Effector memory CD8-positive, alpha-beta T cell (primary cell): ENCODE data around the gene PLEKHA3.
"Not testable (repeated sequence)": the region's sequence is repeated elsewhere in the genome, so short reads cannot be mapped to it uniquely, and the experiment has no call there.

Experiments used
- ATAC-seq: fragments of 150-1000 bp; cut with Tn5 transposase; replicated peaks from 2 replicates; pipeline ENCODE4 v1.10.0; 2021; ENCODE audit warnings: mild to moderate bottlenecking, moderate library complexity
- DNase-seq, 3 experiments: peaks; one replicate each; pipeline ENCODE4 v3.0.0; 2021
- H3K27ac Mint-ChIP-seq, 2 donors: one replicate each; pipeline ENCODE4 v1.8.0; 2022; ENCODE audit warnings: mild to moderate bottlenecking in 2 of 2, mixed read lengths in 2 of 2, moderate library complexity in 2 of 2
- H3K27me3 Mint-ChIP-seq, 2 donors: one replicate each; pipeline ENCODE4 v1.8.0; 2022; ENCODE audit warnings: mixed read lengths in 2 of 2
- H3K36me3 Mint-ChIP-seq: one replicate; pipeline ENCODE4 v1.8.0; 2022; ENCODE audit warnings: mild to moderate bottlenecking, moderate library complexity, mixed read lengths; ENCODE audit not compliant: insufficient read depth
- H3K4me1 Mint-ChIP-seq, 2 donors: one replicate each; pipeline ENCODE4 v1.8.0; 2022; ENCODE audit warnings: low read depth in 2 of 2, mixed read lengths in 2 of 2
- H3K4me3 Mint-ChIP-seq, 2 donors: one replicate each; pipeline ENCODE4 v1.8.0; 2022; ENCODE audit warnings: mild to moderate bottlenecking in 2 of 2, mixed read lengths in 2 of 2, moderate library complexity in 2 of 2
- H3K9me3 Mint-ChIP-seq, 2 donors: one replicate each; pipeline ENCODE4 v1.8.0; 2022; ENCODE audit warnings: mixed read lengths in 2 of 2

Gene PLEKHA3

DNA sequence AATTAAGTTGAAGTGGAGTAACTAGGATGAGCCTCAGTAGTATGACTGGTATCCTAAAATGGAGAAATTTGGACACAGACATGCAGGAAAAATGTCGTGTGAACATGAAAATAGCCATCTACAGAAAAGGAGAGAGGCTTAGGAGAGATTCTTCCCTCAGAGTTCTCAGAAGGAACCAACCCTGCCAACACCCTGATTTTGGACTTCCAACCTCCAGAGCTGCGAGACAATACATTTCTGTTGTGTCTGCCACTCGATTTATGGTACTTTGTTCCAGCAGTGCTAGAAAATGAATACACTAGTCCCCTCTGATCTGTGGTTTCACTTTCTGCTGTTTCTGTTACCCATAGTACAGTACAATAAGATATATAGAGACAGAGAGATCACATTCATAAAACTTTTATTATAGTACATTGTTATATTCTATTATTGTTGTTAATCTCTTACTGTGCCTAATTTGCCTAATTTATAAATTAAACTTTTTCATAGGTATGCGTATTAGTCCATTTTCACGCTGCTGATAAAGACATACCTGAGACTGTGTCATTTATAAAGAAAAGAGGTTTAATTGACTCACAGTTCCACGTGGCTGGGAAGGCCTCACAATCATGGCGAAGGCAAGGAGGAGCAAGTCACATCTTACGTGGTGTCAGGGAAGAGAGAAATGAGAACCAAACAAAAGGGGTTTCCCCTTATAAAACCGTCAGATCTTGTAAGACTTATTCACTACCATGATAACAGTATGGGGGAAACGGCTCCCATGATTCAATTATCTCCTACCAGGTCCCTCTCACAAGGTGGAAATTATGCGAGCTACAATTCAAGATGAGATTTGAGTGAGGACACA is 41.3 kb downstream of the PLEKHA3 start:
- H3K4me1 Mint-ChIP-seq, result peaks cover 13 to 14% of the 10 kb centered on the region in 2 donors
- DNase-seq (no peak), ATAC-seq (no peak)
- no peaks in the 10 kb centered on the region for H3K27me3 Mint-ChIP-seq
- H3K27ac Mint-ChIP-seq, result peak overlapping the region; percentile 4 to 59
- peaks cover 4% of the 10 kb centered on the region for H3K36me3 Mint-ChIP-seq
- H3K4me3 Mint-ChIP-seq, result no peak overlapping the region
- no peaks in the 10 kb centered on the region for H3K9me3 Mint-ChIP-seq

DNA sequence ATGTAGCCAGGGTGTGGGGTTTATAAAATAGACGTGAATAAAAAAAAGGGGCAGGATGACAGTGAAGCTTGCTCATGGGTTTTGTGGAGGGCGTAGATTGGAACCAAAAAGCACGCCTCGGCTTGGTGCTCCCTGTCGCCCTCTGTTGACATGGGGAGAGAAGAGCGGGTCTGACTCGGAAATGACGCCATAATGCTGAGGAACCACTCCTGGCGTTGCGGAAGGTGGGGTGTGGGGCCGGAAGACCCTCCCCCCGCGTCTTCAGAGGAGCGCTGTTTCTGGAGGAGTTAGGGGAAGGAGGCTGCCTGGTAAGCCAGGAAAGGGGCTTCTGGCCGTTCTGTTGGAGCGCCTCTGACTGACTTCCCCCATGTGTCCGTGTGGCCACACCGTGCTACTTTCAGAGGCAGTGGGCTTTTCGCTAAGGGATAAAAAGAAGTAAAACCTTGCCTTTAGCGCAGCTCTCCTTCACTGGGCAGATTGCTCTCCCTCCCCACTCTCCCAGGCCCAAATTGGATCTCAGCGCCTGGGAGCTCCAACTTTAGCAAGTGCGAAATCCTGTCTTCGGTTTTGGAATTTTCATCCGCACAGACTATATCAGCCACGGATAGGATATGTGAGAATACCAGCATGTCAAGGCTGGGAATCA is 42.8 kb downstream of the PLEKHA3 start:
- DNase-seq (peak; percentile 78 to 84 (median 80)), ATAC-seq (peak; percentile 99)
- Mint-ChIP-seq H3K9me3 (no peaks in the 10 kb centered on the region), H3K4me1 (peaks cover 15 to 17% of the 10 kb centered on the region in 2 donors), H3K36me3 (peaks cover 4% of the 10 kb centered on the region), H3K27ac (peak overlapping the region; percentile 83 to 94), H3K4me3 (peak overlapping the region; percentile 89 to 92), H3K27me3 (no peaks in the 10 kb centered on the region)

DNA sequence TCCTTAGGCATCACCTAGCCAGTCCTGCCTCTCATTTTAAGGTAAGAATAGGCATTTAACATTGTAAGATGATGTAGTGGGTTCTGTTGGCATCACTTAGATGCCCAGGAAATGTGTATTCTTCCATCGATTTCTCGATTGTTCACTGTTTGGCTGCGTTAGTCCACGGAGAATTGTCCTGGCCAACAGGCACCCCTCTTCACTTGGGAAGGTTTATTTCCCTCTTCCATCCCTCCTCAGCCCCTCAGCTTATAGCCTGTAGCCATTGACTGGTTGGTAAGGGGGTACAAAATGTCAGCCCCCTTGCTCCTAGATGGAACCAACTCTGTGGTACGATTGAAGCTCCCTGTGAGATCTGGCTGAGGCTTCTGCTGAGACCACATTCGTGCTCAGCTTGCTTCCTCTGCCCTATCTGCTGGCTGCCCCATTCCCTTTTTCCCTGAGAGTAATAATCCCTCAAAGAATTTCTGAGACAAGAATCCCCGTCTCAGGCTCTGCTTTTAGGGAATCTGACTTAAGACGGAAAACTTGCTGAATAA is 43.4 kb downstream of the PLEKHA3 start:
- peak; percentile 5 for ATAC-seq
- H3K27me3 Mint-ChIP-seq, result no peaks in the 10 kb centered on the region
- H3K4me3 Mint-ChIP-seq, result peak overlapping the region; percentile 89 to 92
- H3K36me3 Mint-ChIP-seq, result peaks cover 4% of the 10 kb centered on the region
- H3K4me1 Mint-ChIP-seq, result peaks cover 15 to 19% of the 10 kb centered on the region in 2 donors
- H3K27ac Mint-ChIP-seq, result peak overlapping the region; percentile 83 to 94
- H3K9me3 Mint-ChIP-seq, result no peaks in the 10 kb centered on the region
- no peak for DNase-seq

DNA sequence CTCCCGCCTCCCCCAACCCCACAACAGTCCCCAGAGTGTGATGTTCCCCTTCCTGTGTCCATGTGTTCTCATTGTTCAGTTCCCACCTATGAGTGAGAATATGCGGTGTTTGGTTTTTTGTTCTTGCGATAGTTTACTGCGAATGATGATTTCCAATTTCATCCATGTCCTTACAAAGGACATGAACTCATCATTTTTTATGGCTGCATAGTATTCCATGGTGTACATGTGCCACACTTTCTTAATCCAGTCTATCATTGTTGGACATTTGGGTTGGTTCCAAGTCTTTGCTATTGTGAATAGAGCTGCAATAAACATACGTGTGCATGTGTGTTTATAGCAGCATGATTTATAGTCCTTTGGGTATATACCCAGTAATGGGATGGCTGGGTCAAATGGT is 44.8 kb downstream of the PLEKHA3 start:
- not testable (repeated sequence) for H3K27me3 Mint-ChIP-seq, H3K4me3 Mint-ChIP-seq, ATAC-seq, DNase-seq, H3K36me3 Mint-ChIP-seq, H3K9me3 Mint-ChIP-seq, H3K27ac Mint-ChIP-seq
- H3K4me1 Mint-ChIP-seq, result peaks cover 15 to 19% of the 10 kb centered on the region in 2 donors

DNA sequence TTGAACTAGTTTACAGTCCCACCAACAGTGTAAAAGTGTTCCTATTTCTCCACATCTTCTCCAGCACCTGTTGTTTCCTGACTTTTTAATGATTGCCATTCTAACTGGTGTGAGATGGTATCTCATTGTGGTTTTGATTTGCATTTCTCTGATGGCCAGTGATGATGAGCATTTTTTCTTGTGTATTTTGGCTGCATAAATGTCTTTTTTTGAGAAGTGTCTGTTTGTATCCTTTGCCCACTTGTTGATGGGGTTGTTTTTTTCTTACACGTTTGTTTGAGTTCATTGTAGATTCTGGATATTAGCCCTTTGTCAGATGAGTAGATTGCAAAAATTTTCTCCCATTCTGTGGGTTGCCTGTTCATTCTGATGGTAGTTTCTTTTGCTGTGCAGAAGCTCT is 45.2 kb downstream of the PLEKHA3 start:
- H3K9me3 Mint-ChIP-seq, ATAC-seq, H3K27ac Mint-ChIP-seq, H3K36me3 Mint-ChIP-seq, H3K27me3 Mint-ChIP-seq, DNase-seq: not testable (repeated sequence)
- Mint-ChIP-seq H3K4me3 (peak overlapping the region in 1 of 2 donors; percentile 28), H3K4me1 (peaks cover 17 to 21% of the 10 kb centered on the region in 2 donors)

DNA sequence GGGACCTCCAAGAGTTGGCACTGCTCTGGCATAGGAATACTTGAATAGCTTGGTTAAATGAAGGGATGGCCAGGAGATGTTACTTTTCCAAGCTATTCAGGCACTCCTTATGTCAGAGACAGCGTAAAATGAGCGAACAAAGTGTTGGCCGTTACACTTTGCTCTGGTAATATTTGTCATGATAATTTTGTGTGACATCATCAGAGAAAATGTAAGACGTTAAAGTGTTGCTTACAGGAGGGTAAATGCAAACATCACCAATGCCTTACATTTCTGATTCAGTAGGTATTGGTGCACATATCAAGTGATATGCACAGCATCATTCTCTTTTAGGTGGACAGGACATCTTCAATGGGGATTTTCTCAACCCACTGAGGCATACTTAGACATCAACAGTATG is 46.0 kb downstream of the PLEKHA3 start:
- no peak for ATAC-seq
- no peak overlapping the region for H3K4me3 Mint-ChIP-seq
- H3K27me3 Mint-ChIP-seq, result no peaks in the 10 kb centered on the region
- H3K36me3 Mint-ChIP-seq, result peaks cover 4% of the 10 kb centered on the region
- no peak for DNase-seq
- no peak overlapping the region for H3K27ac Mint-ChIP-seq
- H3K9me3 Mint-ChIP-seq, result no peaks in the 10 kb centered on the region
- H3K4me1 Mint-ChIP-seq, result peaks cover 24 to 29% of the 10 kb centered on the region in 2 donors

DNA sequence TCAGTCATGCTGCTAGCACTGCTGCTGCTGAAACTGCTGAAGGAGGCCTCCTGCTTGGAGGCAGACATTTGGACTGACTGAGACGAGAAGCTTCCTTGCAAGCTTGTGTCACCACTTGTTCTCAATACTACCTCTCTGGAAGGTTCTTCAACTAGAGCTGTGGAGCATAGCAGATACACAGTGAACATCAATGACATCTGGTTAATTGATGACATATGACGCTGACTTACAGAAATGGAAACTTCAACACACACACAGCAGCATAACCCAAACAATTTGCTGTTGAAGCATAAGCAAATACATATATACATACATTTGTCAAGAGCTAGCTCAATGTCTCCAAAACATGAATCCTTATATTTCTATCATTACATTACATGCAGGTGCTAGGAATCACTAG is 47.3 kb downstream of the PLEKHA3 start:
- Mint-ChIP-seq H3K36me3 (peaks cover 12% of the 10 kb centered on the region), H3K27ac (no peak overlapping the region), H3K4me3 (no peak overlapping the region), H3K9me3 (no peaks in the 10 kb centered on the region), H3K27me3 (no peaks in the 10 kb centered on the region), H3K4me1 (peaks cover 26 to 29% of the 10 kb centered on the region in 2 donors)
- no peak for ATAC-seq
- DNase-seq, result no peak

DNA sequence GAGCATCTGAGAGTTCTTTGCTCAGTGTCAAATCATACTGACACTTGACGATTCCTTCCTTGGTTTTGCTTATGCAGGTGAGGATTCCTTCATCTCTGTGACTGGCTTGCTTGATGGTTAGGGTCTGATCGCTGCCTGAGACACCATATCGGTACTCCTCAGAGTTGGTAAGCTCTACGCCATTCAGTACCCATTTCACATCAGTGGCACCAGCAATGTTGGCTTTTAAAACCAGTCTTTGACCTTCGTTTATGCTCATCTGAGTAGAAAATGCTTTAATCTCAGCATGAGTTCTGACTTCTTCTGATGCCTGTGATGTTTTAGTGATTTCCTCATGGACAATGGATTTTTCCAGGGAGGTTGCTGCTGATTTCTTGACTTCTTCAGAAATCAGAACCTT is 48.4 kb downstream of the PLEKHA3 start:
- DNase-seq, result no peak

DNA sequence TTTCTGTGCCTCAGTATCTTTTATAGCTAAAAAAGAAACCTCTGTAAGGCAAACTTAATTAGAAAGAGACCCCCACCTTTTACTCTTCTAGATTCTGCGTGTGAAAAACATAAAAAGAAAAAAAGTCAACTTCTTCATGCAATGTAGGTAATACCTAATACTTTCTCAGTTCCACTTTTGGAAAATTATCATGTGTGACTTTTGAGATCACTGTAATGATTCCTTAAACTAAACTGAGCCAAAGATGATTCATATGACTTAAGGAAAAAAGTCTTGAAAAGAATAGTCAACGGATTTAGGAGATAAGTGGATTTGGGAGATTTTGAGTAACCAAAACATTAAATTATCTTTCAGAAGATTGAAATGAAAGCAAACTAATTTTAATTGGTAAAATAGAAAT is 48.9 kb downstream of the PLEKHA3 start:
- no peaks in the 10 kb centered on the region for H3K27me3 Mint-ChIP-seq
- ATAC-seq (no peak), DNase-seq (no peak)
- no peak overlapping the region for H3K27ac Mint-ChIP-seq
- H3K4me3 Mint-ChIP-seq, result no peak overlapping the region
- H3K9me3 Mint-ChIP-seq, result no peaks in the 10 kb centered on the region
- peaks cover 11% of the 10 kb centered on the region for H3K36me3 Mint-ChIP-seq
- H3K4me1 Mint-ChIP-seq, result peaks cover 23 to 24% of the 10 kb centered on the region in 2 donors

More for the DNA sequence above, 48.4 kb downstream of the PLEKHA3 start:
- Mint-ChIP-seq H3K4me1 (peaks cover 23 to 28% of the 10 kb centered on the region in 2 donors), H3K27me3 (no peaks in the 10 kb centered on the region), H3K27ac (no peak overlapping the region), H3K4me3 (no peak overlapping the region), H3K36me3 (peaks cover 11% of the 10 kb centered on the region), H3K9me3 (no peaks in the 10 kb centered on the region)
- no peak for ATAC-seq

DNA sequence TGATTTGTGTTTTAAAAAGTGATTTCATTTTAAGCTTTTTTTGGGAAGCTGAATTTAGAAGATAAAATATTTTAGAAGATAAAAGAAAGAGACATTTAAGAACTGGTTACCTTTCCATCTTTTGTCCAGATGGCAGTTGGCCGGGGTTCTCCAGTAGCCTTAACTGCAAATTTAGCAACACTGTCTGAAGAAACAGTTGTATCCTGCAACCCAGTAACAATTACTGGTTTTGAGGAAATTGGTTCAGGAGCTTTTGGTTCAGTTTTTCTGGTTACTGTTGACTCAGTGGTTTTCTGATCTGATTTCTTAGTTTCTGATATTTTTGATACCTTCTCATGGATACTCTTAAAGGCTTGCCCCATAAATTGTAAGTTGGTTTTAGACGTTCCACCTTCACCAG is 49.9 kb downstream of the PLEKHA3 start:
- Mint-ChIP-seq H3K36me3 (peaks cover 14% of the 10 kb centered on the region), H3K9me3 (no peaks in the 10 kb centered on the region), H3K4me3 (no peak overlapping the region), H3K4me1 (peaks cover 24 to 30% of the 10 kb centered on the region in 2 donors), H3K27ac (no peak overlapping the region), H3K27me3 (no peaks in the 10 kb centered on the region)
- ATAC-seq (no peak), DNase-seq (no peak)

DNA sequence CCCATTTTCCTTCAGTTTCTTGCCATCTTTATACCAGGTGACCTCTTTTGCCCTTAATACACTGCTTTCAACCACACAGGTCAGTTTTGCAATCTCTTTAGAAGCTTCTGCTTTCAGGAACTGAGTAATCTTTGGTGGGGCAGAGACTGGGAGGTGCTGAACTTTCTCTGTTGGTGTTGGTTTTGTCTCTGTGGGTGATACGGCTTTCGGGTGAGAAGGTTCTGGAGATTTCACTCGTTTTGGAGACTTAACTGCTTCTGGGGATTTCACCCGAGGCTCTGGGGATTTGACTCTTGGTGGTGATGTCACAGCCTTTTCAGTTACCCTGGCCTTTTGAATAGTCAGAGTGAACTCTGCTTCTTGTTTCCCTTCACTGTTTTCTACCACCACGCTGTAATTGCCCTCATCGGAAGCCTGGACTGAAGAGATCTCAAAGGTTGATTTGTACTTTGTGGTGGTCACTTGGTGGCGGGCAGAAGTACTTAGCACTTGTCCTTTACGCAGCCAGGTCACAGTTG is 50.4 kb downstream of the PLEKHA3 start:
- H3K4me3 Mint-ChIP-seq, result no peak overlapping the region
- ATAC-seq, result peak; percentile 26
- peaks cover 19% of the 10 kb centered on the region for H3K36me3 Mint-ChIP-seq
- H3K4me1 Mint-ChIP-seq, result peaks cover 21 to 26% of the 10 kb centered on the region in 2 donors
- DNase-seq, result no peak
- H3K9me3 Mint-ChIP-seq, result no peaks in the 10 kb centered on the region
- peak overlapping the region; percentile 42 to 49 for H3K27ac Mint-ChIP-seq
- H3K27me3 Mint-ChIP-seq, result no peaks in the 10 kb centered on the region

DNA sequence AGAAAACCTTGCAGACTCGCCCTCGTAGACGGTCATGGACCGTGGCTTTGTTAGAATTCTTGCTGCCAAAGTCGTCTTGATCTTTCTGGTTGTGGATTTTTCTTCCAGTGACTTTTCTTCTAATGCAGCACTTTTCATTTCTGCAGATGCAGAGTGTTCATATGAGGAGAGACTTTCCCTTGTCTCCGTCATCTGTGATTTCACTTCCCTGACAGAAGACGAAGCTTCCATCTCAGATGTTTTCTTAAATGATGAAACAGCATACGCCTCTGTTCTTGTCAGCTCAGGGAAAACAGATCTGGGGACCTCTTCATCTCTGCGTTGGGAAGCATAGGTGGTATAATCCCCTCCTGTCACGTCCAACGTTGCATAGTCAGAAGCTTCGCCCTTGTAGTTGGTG is 50.9 kb downstream of the PLEKHA3 start:
- Mint-ChIP-seq H3K4me3 (no peak overlapping the region), H3K9me3 (no peaks in the 10 kb centered on the region), H3K36me3 (peaks cover 19% of the 10 kb centered on the region), H3K4me1 (peaks cover 19 to 21% of the 10 kb centered on the region in 2 donors), H3K27me3 (no peaks in the 10 kb centered on the region), H3K27ac (peak overlapping the region; percentile 42 to 49)
- DNase-seq (no peak), ATAC-seq (no peak)

DNA sequence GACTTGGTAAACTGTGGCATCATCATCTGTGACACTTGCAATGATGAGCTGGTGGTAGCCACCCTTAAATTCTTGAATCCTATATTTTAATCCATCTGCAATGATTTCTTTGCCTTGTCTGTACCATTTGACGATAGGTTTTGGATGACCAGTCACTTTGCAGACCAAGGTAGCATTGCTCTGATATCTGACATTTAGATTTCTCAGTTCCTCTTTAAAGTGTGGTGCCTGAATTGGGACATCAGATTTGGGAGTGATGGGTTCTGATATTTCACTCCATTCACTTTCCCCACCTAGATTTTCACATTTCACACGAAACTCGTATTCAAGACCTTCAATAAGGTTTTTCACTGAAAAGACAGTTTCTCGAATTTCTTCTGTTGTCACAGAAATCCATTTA is 55.8 kb downstream of the PLEKHA3 start:
- no peak overlapping the region for H3K27ac Mint-ChIP-seq
- no peaks in the 10 kb centered on the region for H3K9me3 Mint-ChIP-seq
- peaks cover 30% of the 10 kb centered on the region for H3K36me3 Mint-ChIP-seq
- no peaks in the 10 kb centered on the region for H3K27me3 Mint-ChIP-seq
- DNase-seq, result no peak
- no peak for ATAC-seq
- peaks cover 7 to 8% of the 10 kb centered on the region in 2 donors for H3K4me1 Mint-ChIP-seq
- H3K4me3 Mint-ChIP-seq, result no peak overlapping the region
